HG03103 (cell line): ENCODE data around the gene C4orf51.

Experiments
- ATAC-seq: cut with Tn5 transposase; IDR thresholded peaks from one replicate; pipeline ENCODE4 v1.9.1; 2021; ENCODE audit warnings: low read depth; ENCODE audit not compliant: unreplicated experiment

The C4orf51 gene

GRCh38 chr4:145743641-145744040 lies 63.7 kb downstream of the C4orf51 start:
- ATAC-seq, result no peak

GRCh38 chr4:145755802-145756201 lies 75.9 kb downstream of the C4orf51 start:
- no peak for ATAC-seq

GRCh38 chr4:145756244-145756643 lies 76.3 kb downstream of the C4orf51 start:
- ATAC-seq, result no peak

GRCh38 chr4:145757188-145757587 lies 77.2 kb downstream of the C4orf51 start:
- ATAC-seq, result no peak

GRCh38 chr4:145760176-145760575 lies 80.2 kb downstream of the C4orf51 start:
- ATAC-seq, result no peak

- ATAC-seq, result no peak
These were observed 81.3 kb downstream of the C4orf51 start for GRCh38 chr4:145760961-145761929.

GRCh38 chr4:145762719-145763118 lies 82.8 kb downstream of the C4orf51 start:
- no peak for ATAC-seq

- ATAC-seq, result no peak
These were observed 83.5 kb downstream of the C4orf51 start for GRCh38 chr4:145763399-145763798.

- no peak for ATAC-seq
These were observed 86.3 kb downstream of the C4orf51 start for GRCh38 chr4:145766273-145766672.

GRCh38 chr4:145769450-145770037 lies 89.6 kb downstream of the C4orf51 start:
- ATAC-seq, result no peak

- ATAC-seq, result no peak
These were observed 90.2 kb downstream of the C4orf51 start for GRCh38 chr4:145770124-145770523.

- ATAC-seq, result no peak
These were observed 92.4 kb downstream of the C4orf51 start for GRCh38 chr4:145772347-145772746.

GRCh38 chr4:145773581-145774234 lies 93.8 kb downstream of the C4orf51 start:
- ATAC-seq, result peak; percentile 88

- ATAC-seq, result no peak
These were observed 94.5 kb downstream of the C4orf51 start for GRCh38 chr4:145774473-145774872.

GRCh38 chr4:145775406-145775805 lies 95.5 kb downstream of the C4orf51 start:
- ATAC-seq, result no peak

GRCh38 chr4:145776208-145776607 lies 96.3 kb downstream of the C4orf51 start:
- ATAC-seq, result no peak

- ATAC-seq, result no peak
These were observed 99.4 kb downstream of the C4orf51 start for GRCh38 chr4:145779319-145779801.

- no peak for ATAC-seq
These were observed 101.4 kb downstream of the C4orf51 start for GRCh38 chr4:145781351-145781750.
